Effector memory CD4-positive, alpha-beta T cell (primary cell): Measurements from ENCODE around the gene OR5AU1.

Source experiments
- DNase-seq, 3 donors: peaks; one replicate each; pipeline ENCODE4 v3.0.0-alpha.2; 2020
- H3K27ac ChIP-seq: 2 replicates; pipeline ENCODE4 v1.7.0; 2013; ENCODE audit warnings: mild to moderate bottlenecking, low read length, moderate library complexity; ENCODE audit not compliant: insufficient read depth, poor library complexity, severe bottlenecking
- H3K27me3 ChIP-seq: replicated peaks from 2 replicates; pipeline ENCODE4 v1.7.0; 2013; ENCODE audit warnings: mild to moderate bottlenecking, low read length; ENCODE audit not compliant: insufficient read depth, control insufficient read depth, poor library complexity, severe bottlenecking
- H3K36me3 ChIP-seq: 2 replicates; pipeline ENCODE4 v1.7.0; 2013; ENCODE audit warnings: mild to moderate bottlenecking, low read length, moderate library complexity; ENCODE audit not compliant: control insufficient read depth, insufficient read depth
- H3K4me1 ChIP-seq: 2 replicates; pipeline ENCODE4 v1.7.0; 2013; ENCODE audit warnings: low read length, mild to moderate bottlenecking; ENCODE audit not compliant: control insufficient read depth, insufficient read depth, poor library complexity, severe bottlenecking
- H3K4me3 ChIP-seq: 2 replicates; pipeline ENCODE4 v1.7.0; 2013; ENCODE audit warnings: low read length, low read depth, mild to moderate bottlenecking; ENCODE audit not compliant: insufficient read depth, poor library complexity, severe bottlenecking
- H3K9me3 ChIP-seq: 2 replicates; pipeline ENCODE4 v1.7.0; 2013; ENCODE audit warnings: mild to moderate bottlenecking, low read length, moderate library complexity; ENCODE audit not compliant: control insufficient read depth
- total RNA-seq, 3 donors: gene quantifications; one replicate each; lab custom pipeline; 2026; lab: John Stamatoyannopoulos, UW

Gene OR5AU1
- total RNA-seq, result 0 to 0.52 (median 0.39) reads per million in 3 donors

GRCh38 chr14:21155963-21156362, at the start of gene OR5AU1:
OR5AU1 (minus strand) TSS chr14:21156063; CDS start chr14:21155872, 191 bp downstream.
- Histone ChIP-seq H3K4me3 (no peak within 1 kb of the TSS), H3K27me3 (no peaks in the 10 kb centered on the region), H3K27ac (no peak within 1 kb of the TSS), H3K4me1 (no peaks in the 10 kb centered on the region), H3K36me3 (no peaks in the 10 kb centered on the region), H3K9me3 (no peaks in the 10 kb centered on the region)
- DNase-seq, result no peak

- Histone ChIP-seq H3K36me3 (peaks cover 37% of the 10 kb centered on the region), H3K4me3 (no peak overlapping the region), H3K27me3 (no peaks in the 10 kb centered on the region), H3K27ac (no peak overlapping the region), H3K4me1 (no peaks in the 10 kb centered on the region), H3K9me3 (no peaks in the 10 kb centered on the region)
- no peak for DNase-seq
Observed at GRCh38 chr14:21205026-21205677, 49.3 kb upstream of the OR5AU1 start.

GRCh38 chr14:21204167-21205025, 48.5 kb upstream of the OR5AU1 start:
- H3K36me3 ChIP-seq, result peaks cover 29% of the 10 kb centered on the region
- no peak overlapping the region for H3K4me3 ChIP-seq
- H3K27me3 ChIP-seq, result no peaks in the 10 kb centered on the region
- DNase-seq, result no peak
- no peaks in the 10 kb centered on the region for H3K4me1 ChIP-seq
- no peak overlapping the region for H3K27ac ChIP-seq
- no peaks in the 10 kb centered on the region for H3K9me3 ChIP-seq

GRCh38 chr14:21203470-21204166, 47.8 kb upstream of the OR5AU1 start:
- Histone ChIP-seq H3K27me3 (no peaks in the 10 kb centered on the region), H3K9me3 (no peaks in the 10 kb centered on the region), H3K27ac (no peak overlapping the region), H3K4me3 (no peak overlapping the region), H3K4me1 (no peaks in the 10 kb centered on the region), H3K36me3 (peaks cover 25% of the 10 kb centered on the region)
- no peak for DNase-seq

- Histone ChIP-seq H3K36me3 (peaks cover 16% of the 10 kb centered on the region), H3K27ac (no peak overlapping the region)
- DNase-seq, result no peak
Observed at GRCh38 chr14:21202463-21203358, 46.8 kb upstream of the OR5AU1 start.

GRCh38 chr14:21201732-21202462, 46.0 kb upstream of the OR5AU1 start:
- no peak for DNase-seq

More at GRCh38 chr14:21202463-21203358, 46.8 kb upstream of the OR5AU1 start:
- H3K4me1 ChIP-seq, result no peaks in the 10 kb centered on the region
- H3K27me3 ChIP-seq, result no peaks in the 10 kb centered on the region
- H3K4me3 ChIP-seq, result no peak overlapping the region
- no peaks in the 10 kb centered on the region for H3K9me3 ChIP-seq

GRCh38 chr14:21200752-21201461, 45.0 kb upstream of the OR5AU1 start:
- no peaks in the 10 kb centered on the region for H3K36me3 ChIP-seq
- H3K9me3 ChIP-seq, result no peaks in the 10 kb centered on the region
- no peaks in the 10 kb centered on the region for H3K27me3 ChIP-seq
- no peak overlapping the region for H3K4me3 ChIP-seq
- no peaks in the 10 kb centered on the region for H3K4me1 ChIP-seq
- no peak overlapping the region for H3K27ac ChIP-seq
- DNase-seq, result no peak

More at GRCh38 chr14:21201732-21202462, 46.0 kb upstream of the OR5AU1 start:
- Histone ChIP-seq H3K27ac (no peak overlapping the region), H3K9me3 (no peaks in the 10 kb centered on the region), H3K36me3 (peaks cover 7% of the 10 kb centered on the region), H3K4me3 (no peak overlapping the region), H3K27me3 (no peaks in the 10 kb centered on the region), H3K4me1 (no peaks in the 10 kb centered on the region)

GRCh38 chr14:21199611-21200560, 44.0 kb upstream of the OR5AU1 start:
- Histone ChIP-seq H3K9me3 (no peaks in the 10 kb centered on the region), H3K27ac (no peak overlapping the region), H3K4me3 (no peak overlapping the region), H3K27me3 (no peaks in the 10 kb centered on the region), H3K4me1 (no peaks in the 10 kb centered on the region), H3K36me3 (no peaks in the 10 kb centered on the region)
- DNase-seq, result no peak
